Calu3 (cell line): ENCODE data around the gene NCK2. TPM values are rescaled to one million over a fixed set of nuclear protein-coding genes. Genes with fewer than 3 reads are reported as not detected.

Experiments
- BruUV-seq: library from RNA; stranded (reverse); fragments of 400-500 nt; replicated peaks from 2 replicates; lab custom pipeline; 2021; lab: Mats Ljungman, UMichigan
- CTCF ChIA-PET: fragments of 300-600 bp; sonication (Branson Sonifier 250); formaldehyde crosslinking; loops from one replicate; lab custom pipeline; 2022; ENCODE audit warnings: antibody characterized with exemption; lab: Charles Lee
- DNase-seq: peaks from one replicate; pipeline ENCODE4 v3.0.0; 2022
- H3K27ac Mint-ChIP-seq: one replicate; pipeline ENCODE4 v1.8.0; 2022; ENCODE audit warnings: mixed read lengths; ENCODE audit not compliant: unreplicated experiment
- H3K27me3 Mint-ChIP-seq: one replicate; pipeline ENCODE4 v1.8.0; 2022; ENCODE audit warnings: mixed read lengths; ENCODE audit not compliant: unreplicated experiment
- H3K36me3 Mint-ChIP-seq: one replicate; pipeline ENCODE4 v1.8.0; 2022; ENCODE audit warnings: mild to moderate bottlenecking, moderate library complexity, mixed read lengths; ENCODE audit not compliant: insufficient read depth, unreplicated experiment
- H3K4me1 Mint-ChIP-seq: one replicate; pipeline ENCODE4 v1.8.0; 2022; ENCODE audit warnings: mild to moderate bottlenecking, low read depth, mixed read lengths; ENCODE audit not compliant: unreplicated experiment
- H3K4me3 Mint-ChIP-seq: one replicate; pipeline ENCODE4 v1.8.0; 2022; ENCODE audit warnings: mild to moderate bottlenecking, low read depth, moderate library complexity, mixed read lengths; ENCODE audit not compliant: unreplicated experiment
- H3K9me3 Mint-ChIP-seq: one replicate; pipeline ENCODE4 v1.8.0; 2022; ENCODE audit warnings: low read depth, mixed read lengths; ENCODE audit not compliant: unreplicated experiment
- CTCF ChIP-seq: fragments of 200-600 bp; IDR thresholded peaks from one replicate; pipeline ENCODE4 v1.8.0; 2022; ENCODE audit warnings: antibody characterized with exemption; ENCODE audit not compliant: unreplicated experiment
- intact Hi-C: fragments of 100-400 bp; cut with micrococcal nuclease; formaldehyde crosslinking; loops from one replicate; pipeline ENCODE4 v1.10.0; 2022; ENCODE audit not compliant: unreplicated experiment
- total RNA-seq: library from RNA; stranded (reverse); gene quantifications from 2 replicates; pipeline ENCODE4 v1.2.3, GENCODE V29; 2022

The NCK2 gene
- total RNA-seq, 1 experiment from 2014 or later, result 88.6 TPM

- H3K9me3 Mint-ChIP-seq, result no peaks in the 10 kb centered on the region
- CTCF ChIA-PET, result no interaction called here
- TF ChIP-seq CTCF, result no peak
- intact Hi-C loops, result no loop called here
- peaks cover 45% of the 10 kb centered on the region for H3K4me1 Mint-ChIP-seq
- no peak overlapping the region for H3K4me3 Mint-ChIP-seq
- no peaks in the 10 kb centered on the region for H3K27me3 Mint-ChIP-seq
- BruUV-seq, result no TSS peak
- no peak overlapping the region for H3K27ac Mint-ChIP-seq
- DNase-seq, result no peak
- peaks cover 6% of the 10 kb centered on the region for H3K36me3 Mint-ChIP-seq
Measured at GRCh38 chr2:105788670-105789290, 44.1 kb downstream of the NCK2 start.

- BruUV-seq, result no TSS peak
- no peak for TF ChIP-seq CTCF
- Mint-ChIP-seq H3K4me1 (peaks cover 45% of the 10 kb centered on the region), H3K27ac (no peak overlapping the region), H3K4me3 (no peak overlapping the region), H3K27me3 (no peaks in the 10 kb centered on the region), H3K9me3 (no peaks in the 10 kb centered on the region), H3K36me3 (peaks cover 6% of the 10 kb centered on the region)
- CTCF ChIA-PET, result no interaction called here
- intact Hi-C loops, result no loop called here
- DNase-seq, result no peak
Measured at GRCh38 chr2:105789745-105790460, 45.2 kb downstream of the NCK2 start.

GRCh38 chr2:105790461-105791149 lies 45.9 kb downstream of the NCK2 start:
- H3K4me3 Mint-ChIP-seq, result no peak overlapping the region
- intact Hi-C loops, result no loop called here
- CTCF ChIA-PET, result no interaction called here
- no peaks in the 10 kb centered on the region for H3K27me3 Mint-ChIP-seq
- TF ChIP-seq CTCF, result no peak
- H3K36me3 Mint-ChIP-seq, result peaks cover 7% of the 10 kb centered on the region
- H3K9me3 Mint-ChIP-seq, result no peaks in the 10 kb centered on the region
- no TSS peak for BruUV-seq
- H3K27ac Mint-ChIP-seq, result no peak overlapping the region
- DNase-seq, result peak; percentile 25
- peaks cover 43% of the 10 kb centered on the region for H3K4me1 Mint-ChIP-seq

- Mint-ChIP-seq H3K27me3 (no peaks in the 10 kb centered on the region), H3K36me3 (peaks cover 11% of the 10 kb centered on the region), H3K4me3 (no peak overlapping the region), H3K4me1 (peaks cover 43% of the 10 kb centered on the region), H3K9me3 (no peaks in the 10 kb centered on the region), H3K27ac (no peak overlapping the region)
- no peak for TF ChIP-seq CTCF
- DNase-seq, result no peak
- intact Hi-C loops, result no loop called here
- CTCF ChIA-PET, result no interaction called here
- BruUV-seq, result no TSS peak
Measured at GRCh38 chr2:105791229-105791628, 46.5 kb downstream of the NCK2 start.
